Measurements from ENCODE around the gene BAIAP2L1. TPM values are rescaled to one million over a fixed set of nuclear protein-coding genes. Genes with fewer than 3 reads are reported as not detected.

BAIAP2L1 gene
- 0.76 and 0.98 TPM in 2 replicates for total RNA-seq

DNA sequence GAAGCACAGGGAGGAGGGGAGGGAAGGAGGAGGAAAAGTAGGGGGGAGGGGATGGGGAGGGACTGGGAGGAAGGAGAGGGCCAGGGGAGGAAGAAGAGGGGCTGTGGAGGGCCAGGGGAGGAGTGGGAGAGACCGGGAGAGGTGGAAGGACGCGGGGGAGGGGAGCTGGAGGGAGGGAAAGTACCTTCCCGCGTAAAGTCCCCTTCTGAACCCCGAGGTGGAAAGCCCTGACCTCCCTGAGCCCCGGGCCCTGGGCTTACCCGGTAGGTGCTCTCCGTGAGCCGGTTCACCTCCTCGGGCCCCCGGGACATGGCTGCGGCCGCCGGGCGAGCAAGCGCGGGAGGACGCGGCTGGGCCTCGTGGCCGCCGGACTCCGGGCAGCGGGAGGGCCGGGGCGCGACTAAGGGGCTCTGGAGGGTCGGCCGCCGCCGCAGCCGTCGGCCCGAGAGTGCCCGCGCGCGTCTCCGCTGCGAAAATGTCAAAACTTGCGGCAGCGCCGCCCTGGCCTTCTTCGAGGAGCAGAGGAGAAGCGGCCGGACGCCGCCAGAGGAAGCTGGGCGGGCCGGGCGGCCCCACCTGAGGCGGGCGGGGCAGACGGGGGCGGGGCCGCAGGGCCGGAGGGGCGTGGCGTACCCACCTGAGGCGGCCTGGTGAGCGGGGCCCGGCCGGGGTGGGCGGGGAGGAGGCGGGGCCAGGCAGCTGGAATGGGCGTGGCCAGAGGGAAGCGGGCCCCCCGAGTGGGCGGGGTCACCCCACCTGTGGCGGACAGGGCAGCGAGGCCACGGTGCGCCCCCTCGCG lies at the start of gene BAIAP2L1:
TSS of gene BAIAP2L1 (minus strand) at position 549 of the 799 bp plus-strand sequence. CDS start at position 311, 238 bp downstream.

GRCh38 chr7:98280791-98281756 lies 119.8 kb downstream of the BAIAP2L1 start, which contains the start of gene BRI3:
Gene BRI3 (plus strand): TSS chr7:98281686. CDS start chr7:98281796, 110 bp downstream.

DNA sequence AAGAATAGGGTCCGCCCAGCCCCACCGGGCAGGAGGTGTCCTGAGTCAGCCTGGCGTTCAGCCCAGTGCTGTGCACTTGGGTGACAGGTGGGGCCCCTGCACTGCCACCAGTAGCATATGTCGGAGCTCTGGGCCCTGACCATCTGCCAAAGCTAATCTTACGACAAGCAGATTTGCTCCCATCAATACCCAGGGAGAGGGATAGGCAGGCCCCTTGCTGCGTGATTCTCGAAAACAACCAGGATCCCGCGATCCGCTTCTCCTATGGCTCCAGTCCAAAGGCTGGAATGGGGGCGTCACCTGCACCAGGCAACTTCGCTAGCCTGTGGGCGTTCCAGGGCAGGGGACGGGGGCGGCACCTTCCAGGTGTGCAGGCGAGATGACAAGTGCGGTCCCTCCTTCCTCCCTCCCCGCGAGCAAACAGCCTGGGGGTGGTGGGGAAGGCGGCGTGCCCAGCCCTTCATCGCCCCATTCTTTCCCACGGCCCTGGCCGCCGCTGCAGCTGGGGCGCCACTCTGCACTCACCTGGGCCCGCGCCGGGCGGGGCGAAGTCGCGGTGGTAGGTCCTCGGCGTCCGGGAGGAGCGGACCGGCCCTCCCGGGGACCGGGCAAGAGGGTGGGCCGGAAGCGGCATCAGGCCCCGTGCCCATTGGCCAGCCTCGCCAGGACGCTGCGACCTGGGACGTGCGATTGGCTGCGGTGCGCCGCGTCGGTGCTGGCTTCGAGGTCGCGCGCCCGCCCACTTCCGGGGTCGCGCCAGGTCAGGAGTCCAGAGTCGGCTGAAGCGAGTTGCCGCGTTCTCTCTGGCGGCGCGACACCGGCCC lies 149.1 kb downstream of the BAIAP2L1 start, which contains the start of gene TECPR1:
TSS of gene TECPR1 (minus strand) at position 632 of the 824 bp plus-strand sequence. CDS start 6,086 bp downstream, outside the sequence.

Other genes starting within 250 kb of the BAIAP2L1 start
- 0.38 and 0.98 TPM in 2 replicates for gene BHLHA15, start 189.7 kb downstream of the BAIAP2L1 start, total RNA-seq
- 56.6 and 56.8 TPM in 2 replicates for gene TECPR1, start 148.9 kb downstream of the BAIAP2L1 start, total RNA-seq
- 59.7 and 70.9 TPM in 2 replicates for gene BRI3, start 119.4 kb downstream of the BAIAP2L1 start, total RNA-seq
- gene NPTX2, start 216.2 kb upstream of the BAIAP2L1 start, total RNA-seq, result 1.6 and 3.4 TPM in 2 replicates

All from vein endothelial cell (primary cell).